ENCODE measurements around the gene PLAAT2.

DNA sequence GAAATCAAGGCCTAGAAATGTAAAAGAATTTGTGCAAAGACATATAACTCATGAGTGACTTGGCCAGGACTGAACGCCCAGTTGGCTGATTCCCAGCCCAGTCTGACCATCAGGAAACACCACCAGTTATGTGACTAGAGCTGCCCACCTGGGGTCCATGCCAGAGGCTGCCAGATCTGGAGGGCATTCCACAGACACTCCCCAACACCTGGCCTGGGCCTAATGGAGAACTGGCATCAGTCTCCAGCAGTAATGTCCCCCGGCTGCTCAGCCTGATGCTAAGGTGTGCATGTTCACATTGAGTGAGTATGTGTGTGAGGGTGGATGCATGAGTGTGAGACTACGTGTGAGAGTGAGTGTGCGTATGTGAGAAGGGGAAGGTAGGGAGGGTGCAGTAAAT lies 35.4 kb upstream of the PLAAT2 start:
- TF ChIP-seq POLR2AphosphoS5 (IDR thresholded peaks at IDR 0.05), result no peak
- TF ChIP-seq, protein P1, sequence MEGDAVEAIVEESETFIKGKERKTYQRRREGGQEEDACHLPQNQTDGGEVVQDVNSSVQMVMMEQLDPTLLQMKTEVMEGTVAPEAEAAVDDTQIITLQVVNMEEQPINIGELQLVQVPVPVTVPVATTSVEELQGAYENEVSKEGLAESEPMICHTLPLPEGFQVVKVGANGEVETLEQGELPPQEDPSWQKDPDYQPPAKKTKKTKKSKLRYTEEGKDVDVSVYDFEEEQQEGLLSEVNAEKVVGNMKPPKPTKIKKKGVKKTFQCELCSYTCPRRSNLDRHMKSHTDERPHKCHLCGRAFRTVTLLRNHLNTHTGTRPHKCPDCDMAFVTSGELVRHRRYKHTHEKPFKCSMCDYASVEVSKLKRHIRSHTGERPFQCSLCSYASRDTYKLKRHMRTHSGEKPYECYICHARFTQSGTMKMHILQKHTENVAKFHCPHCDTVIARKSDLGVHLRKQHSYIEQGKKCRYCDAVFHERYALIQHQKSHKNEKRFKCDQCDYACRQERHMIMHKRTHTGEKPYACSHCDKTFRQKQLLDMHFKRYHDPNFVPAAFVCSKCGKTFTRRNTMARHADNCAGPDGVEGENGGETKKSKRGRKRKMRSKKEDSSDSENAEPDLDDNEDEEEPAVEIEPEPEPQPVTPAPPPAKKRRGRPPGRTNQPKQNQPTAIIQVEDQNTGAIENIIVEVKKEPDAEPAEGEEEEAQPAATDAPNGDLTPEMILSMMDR (IDR thresholded peaks at IDR 0.05), result no peak
- no peak for TF ChIP-seq POLR2A (IDR thresholded peaks at IDR 0.05)

Measured in prostate gland (tissue), 2 donors.